NCI-H2029 (cell line): ENCODE data around the gene THRAP3.

Source experiments
- DNase-seq: peaks from one replicate; lab custom pipeline; 2025; lab: John Stamatoyannopoulos, UW

Gene THRAP3

DNA sequence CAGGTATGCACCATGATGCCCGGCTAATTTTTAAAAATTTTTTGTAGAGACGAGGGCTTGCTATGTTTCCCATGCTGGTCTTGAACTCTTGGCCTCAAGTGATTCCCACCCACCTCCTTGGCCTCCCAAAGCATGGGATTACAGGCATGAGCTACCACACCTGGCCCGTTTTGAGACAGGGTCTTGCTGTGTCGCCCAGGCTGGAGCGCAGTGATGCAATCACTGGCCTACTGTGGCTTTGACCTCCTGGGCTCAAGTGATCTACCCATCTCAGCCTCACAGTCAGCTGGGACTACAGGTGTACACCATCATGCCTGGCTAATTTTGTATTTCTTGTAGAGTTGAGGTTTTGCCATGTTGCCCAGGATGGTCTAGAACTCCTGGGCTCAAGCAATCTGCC, 74.4 kb downstream of the THRAP3 start:
- DNase-seq: no peak

DNA sequence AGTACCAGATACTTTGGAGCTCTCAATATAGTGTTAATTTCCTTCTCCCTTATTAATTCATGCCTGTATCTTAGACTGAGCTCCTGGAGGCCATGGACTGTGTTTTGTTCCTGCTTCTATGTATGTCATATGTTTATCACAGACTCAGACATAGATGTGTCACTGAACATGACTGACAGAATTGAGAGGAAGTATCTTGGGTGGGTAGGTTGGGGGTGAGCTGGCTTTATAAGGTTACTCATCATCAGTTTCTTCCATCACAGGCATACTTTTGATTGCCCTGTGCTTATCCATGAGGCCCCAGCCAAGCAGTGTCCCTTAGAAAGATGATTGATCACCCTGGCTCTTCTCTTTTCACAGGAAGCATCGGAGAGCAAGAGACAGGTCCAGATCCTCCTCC, 76.3 kb downstream of the THRAP3 start:
- DNase-seq: no peak

DNA sequence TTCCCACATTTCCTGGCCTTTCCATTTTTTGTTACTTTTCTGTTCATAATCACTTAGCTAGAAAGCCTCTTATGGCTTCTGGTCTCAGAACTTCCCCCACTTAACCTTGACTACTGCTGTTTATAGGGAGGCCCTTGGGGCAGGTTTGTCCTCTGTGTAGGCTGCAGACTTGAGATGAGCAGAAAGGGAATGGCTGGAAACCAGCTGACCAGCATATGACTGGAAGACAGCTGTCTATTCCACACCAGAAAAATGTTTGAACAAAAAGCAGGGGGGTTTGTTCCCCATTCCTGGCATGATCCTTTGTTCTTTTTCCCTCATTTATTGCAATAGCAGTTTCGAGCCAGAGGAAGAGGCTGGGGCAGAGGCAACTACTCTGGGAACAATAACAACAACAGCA, 77.0 kb downstream of the THRAP3 start:
- DNase-seq: no peak

DNA sequence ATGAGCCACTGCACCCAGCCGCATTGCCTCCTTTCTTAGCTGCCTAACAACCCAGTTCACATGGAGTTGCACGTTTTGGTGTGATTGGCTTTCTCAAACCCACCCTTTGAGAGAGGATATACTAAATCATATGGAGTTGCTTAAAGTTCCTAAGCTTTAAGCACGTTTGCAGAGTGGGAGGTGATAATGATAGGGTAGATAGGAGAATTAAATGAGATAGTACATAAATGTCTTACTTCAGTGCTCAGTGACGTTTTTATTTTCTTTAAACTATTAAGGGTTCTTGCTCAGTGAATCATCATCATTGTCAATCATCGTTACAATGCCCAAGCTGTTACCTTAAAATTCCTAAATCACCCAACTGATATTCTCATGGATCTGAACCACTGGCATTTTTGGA, 79.0 kb downstream of the THRAP3 start:
- DNase-seq: no peak

DNA sequence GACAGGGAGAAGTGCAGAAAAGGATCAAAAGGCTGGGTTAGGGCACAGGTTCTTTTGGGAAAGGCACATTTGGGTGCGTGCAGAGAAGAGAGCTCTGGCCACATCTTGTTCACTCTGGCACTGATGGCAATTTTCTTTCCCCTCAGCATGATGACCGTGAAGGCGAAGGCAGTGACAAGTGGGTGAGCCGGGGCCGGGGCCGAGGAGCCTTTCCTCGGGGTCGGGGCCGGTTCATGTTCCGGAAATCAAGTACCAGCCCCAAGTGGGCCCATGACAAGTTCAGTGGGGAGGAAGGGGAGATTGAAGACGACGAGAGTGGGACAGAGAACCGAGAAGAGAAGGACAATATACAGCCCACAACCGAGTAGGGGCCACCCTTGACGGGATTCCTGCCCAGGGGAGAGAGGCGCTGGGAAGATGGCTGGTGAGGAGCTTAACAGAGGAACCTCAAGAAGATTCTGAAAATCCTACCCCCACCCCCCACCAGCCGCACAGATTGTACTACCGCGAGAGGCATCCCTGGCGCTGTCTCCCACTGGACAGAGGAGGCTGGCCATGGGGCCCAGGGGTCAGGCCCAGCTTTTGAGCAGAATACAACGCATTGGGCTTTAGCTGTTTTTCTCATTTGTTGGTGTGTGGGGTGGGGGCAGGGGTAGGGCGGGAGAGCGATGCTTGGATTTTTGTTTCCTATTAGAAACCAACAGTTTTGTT, 79.6 kb downstream of the THRAP3 start:
- DNase-seq: no peak

DNA sequence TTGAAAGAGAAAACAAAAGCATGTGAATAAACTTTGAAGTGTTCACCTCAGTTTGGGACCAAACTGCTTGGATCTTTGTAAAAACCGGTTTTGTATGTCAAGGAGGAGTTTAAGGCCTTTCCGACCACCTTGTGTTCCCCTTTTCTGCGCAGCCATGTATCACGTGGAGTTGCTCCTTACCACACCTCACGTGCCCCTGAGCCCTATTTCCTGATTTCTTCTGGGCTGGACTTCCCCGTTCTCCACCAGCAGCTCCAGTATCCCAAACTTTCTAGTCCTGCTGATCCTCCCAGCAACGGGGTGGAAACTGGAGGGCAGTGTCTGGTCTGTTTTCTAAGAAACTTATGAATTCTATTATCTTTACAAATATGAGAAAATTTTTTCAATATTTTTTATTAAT, 80.3 kb downstream of the THRAP3 start:
- DNase-seq: no peak

DNA sequence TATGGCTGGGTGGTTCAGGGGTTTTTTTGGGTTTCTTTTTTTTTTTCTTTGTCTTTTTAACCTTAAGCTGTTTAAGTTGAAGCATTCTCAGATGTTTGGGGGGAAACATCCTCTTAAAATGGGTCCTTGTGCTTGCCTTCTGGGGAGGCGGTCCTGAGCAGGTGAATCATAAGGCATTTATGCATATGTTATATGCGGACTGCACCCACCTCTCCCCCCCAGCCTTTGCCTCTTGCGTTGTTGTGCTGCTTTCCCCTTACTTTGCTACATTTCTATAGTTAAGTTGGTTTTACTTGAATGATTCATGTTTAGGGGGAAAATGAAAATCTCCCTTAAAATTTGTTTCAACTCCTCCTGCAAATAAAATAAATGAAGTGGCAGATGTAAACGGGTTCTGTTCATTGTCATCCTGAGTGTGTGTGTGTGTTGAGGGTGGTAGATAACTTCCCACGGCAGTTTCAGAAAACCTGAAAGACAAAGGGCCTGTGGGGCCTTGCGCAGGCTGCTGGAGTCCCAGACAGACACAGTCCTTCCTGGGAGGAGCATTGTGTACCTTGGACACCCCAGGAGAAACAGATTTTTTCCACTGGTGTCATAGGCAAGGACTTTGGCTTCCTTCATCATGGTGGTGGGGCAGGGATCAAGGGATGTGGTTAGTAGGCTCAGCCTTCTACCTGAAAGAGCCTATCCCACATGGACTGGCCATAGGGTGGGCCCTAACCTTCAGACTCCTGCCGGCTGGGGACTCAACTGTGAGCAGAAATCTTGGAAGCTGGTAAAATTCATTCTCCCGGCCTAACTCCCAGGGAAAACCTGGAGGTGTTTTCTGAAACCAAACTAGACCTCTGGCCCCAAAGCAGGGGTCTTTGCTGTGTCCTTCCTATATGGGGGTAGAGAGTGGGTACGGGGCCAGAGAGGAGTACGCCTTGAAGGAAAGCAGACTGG, 81.0 kb downstream of the THRAP3 start:
- no peak for DNase-seq

DNA sequence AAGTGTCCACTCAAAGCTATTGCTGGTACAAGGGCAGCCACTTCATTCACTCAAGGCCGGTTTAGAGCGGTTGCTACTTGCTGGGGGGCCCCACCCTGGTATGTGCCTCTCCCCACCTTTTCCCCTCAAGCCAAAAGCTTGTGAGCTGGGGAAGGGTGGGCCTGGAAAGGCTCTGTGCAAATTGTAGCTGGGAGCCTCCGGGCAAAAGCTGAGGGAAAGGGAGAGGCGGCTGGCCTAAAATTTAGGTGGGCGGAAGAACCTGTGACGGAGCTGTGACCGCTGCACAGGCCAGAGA, 81.6 kb downstream of the THRAP3 start:
- DNase-seq: no peak

DNA sequence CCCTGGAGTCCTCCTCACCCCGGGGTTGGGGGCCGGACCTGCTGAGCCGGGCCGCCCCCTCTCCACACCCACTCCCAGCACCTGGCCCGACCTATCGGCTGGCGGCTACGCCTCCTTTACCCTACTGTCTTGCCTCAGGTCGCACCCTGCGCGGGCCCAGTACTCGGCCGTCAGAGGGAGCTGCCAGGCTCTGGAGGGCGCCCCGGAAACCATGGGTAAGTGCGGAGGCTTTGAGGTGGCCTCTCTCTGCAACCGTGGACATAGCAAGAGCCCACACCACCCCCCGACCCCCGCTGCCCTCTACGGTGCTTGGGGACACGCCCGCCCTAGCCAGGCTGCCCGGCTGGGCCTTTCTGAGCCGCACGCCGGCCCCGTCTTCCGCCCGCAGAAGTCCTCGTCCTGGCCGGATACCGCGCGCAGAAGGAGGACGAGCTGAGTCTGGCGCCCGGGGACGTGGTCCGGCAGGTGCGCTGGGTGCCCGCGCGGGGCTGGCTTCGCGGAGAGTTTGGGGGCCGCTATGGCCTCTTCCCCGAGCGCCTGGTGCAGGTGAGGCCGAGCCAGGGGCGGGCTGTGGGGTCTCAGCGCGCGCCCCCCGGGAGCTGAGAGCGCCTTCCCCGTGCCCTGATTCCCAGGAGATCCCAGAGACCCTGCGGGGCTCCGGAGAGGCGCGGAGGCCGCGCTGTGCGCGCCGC, 82.1 kb downstream of the THRAP3 start, which contains the start of gene SH3D21:
SH3D21 (plus strand) TSS at position 159 of the 692 bp plus-strand sequence; CDS start at position 212, 53 bp downstream.
- DNase-seq: no peak

DNA sequence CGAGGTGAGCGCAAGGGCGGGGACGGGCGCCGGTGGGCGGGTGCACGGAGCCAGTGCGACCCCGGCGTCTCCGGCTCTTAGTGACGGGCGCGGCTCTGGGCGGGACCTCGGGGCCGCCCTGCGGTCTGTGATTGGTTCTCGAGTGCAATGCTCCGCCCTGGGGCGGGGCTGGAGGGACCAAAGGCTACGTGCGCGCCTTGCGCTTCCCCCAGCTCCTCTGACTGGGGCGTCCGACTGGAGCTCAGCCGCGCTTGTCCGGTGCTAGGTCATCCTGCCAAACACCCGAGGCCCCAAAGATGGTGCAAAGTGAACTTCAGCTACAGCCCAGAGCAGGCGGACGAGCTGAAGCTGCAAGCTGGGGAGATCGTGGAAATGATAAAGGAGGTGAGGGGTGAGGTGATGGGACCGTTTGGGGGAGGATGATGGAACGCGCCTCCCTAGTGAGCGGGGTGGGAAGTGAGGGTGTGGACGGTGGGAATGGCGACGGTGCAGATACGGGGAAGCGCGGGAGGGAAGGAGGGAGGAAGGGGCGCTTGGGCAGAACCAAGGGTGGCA, 82.7 kb downstream of the THRAP3 start:
- DNase-seq: peak; percentile 81

DNA sequence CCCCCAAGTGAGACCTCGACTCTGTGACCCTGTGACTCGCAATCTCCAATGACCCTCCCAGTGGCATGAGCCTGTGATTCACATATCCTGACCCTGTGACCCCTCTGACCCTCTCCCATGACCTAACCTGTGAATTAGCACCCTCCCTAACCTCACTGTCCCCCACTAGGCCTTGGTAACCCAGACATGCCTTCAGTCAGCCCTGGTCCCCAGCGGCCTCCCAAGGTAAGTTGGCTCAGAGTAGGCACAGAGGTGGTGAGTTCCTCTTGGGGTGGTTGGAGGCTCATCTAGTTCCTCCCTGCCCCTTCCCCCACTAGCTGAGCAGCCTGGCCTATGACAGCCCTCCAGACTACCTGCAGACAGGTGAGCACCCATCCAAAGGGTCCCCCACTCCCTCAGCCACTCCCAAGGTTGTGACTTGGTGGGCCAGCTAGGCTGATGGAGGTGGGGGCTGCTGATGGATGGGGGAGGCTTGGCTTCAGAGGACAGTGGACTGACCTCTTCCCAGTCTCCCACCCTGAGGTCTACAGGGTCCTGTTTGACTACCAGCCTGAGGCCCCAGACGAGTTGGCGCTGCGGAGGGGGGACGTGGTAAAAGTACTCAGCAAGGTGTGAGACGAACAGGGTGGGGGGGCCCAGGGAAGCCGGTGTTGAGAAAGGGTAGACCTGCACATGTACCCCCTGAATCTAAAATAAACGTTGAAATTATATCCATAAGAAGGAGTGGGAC, 83.5 kb downstream of the THRAP3 start:
- no peak for DNase-seq

DNA sequence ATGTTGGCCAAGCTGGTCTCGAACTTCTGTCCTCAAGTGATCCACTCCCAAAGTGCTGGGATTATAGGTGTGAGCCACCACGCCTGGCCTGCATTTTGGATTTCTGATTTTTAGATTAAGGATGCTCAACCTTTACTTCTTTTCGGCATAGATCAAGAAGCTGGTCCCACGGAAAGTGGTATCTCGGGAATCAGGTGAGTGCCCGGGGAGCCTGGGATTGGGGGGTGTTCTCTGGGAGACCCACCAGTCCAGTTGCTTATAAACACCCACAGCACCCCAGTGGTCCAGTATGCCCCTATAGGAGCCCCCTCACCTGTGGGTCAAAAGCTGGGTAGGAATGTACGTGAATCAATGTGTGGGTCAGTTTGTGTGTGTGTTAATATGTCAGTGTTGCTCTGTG, 85.2 kb downstream of the THRAP3 start:
- DNase-seq: no peak

DNA sequence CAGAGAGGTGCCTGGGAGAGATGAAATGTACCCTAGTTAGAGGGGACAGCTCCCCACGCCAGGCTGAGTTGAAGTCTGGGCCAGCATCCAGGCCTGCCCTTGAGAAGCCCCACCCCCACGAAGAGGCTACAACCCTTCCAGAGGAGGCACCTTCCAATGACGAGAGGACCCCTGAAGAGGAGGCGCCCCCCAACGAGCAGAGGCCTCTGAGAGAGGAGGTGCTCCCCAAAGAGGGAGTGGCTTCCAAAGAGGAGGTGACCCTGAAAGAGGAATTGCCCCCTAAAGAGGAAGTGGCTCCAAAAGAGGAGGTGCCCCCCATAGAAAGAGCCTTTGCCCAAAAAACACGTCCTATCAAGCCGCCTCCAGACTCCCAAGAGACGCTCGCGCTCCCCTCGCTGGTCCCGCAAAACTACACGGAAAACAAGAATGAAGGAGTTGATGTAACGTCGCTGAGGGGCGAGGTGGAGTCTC, 96.1 kb downstream of the THRAP3 start:
- no peak for DNase-seq

DNA sequence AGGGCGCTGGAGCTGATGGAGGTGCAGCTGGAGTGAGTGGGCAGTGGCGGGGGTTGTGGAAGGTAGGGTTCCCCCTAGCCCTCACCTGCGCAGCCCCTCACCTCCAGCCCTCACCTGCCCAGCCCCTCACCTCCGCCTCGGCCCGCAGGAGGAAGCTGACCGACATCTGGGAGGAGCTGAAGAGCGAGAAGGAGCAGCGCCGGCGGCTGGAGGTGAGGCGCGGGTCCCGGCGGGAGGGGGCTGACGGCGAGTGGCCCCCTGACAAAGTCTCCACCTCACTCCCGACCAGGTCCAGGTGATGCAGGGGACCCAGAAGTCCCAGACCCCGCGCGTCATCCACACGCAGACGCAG, 96.5 kb downstream of the THRAP3 start:
- no peak for DNase-seq

DNA sequence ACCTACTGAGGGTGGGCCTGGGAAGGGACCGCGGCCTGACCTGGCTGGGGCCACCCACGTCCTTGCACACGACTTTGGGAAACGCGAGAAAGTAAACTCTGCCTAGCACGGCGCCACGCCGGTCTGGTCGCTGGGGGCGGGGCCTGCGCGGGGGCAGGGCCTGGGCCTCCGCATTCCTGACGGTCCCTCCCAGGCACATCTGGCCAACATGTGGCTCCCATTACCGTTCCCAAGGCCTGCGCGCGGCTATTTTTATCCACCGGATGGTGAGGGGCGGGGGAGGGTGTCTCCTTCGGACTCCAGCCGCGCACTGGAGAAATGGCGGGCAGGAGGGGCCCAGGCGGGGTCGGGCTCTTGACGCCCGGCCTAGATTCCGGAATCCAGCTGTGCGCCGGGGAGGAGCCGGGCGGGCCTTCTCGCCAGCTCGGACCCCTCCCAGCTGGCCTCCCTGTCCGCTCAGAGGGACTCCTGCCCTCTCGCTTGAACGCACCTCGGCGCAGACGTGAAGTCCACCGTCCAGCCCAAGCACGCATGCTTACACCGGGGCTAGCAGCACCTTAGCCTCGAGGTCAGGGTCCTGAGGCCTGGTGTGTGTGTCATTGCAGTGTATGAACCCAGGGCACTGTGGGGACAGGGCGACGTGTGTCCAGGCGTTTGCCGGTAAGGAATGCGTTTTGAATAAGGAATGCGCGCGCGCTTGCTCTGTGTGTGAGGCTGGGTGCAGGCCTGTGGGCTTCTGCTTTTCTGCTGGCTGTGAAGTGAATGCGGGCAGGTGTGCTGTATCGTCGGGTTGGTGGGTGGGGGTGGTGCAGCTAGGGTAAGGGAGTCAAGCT, 97.1 kb downstream of the THRAP3 start:
- DNase-seq: no peak

DNA sequence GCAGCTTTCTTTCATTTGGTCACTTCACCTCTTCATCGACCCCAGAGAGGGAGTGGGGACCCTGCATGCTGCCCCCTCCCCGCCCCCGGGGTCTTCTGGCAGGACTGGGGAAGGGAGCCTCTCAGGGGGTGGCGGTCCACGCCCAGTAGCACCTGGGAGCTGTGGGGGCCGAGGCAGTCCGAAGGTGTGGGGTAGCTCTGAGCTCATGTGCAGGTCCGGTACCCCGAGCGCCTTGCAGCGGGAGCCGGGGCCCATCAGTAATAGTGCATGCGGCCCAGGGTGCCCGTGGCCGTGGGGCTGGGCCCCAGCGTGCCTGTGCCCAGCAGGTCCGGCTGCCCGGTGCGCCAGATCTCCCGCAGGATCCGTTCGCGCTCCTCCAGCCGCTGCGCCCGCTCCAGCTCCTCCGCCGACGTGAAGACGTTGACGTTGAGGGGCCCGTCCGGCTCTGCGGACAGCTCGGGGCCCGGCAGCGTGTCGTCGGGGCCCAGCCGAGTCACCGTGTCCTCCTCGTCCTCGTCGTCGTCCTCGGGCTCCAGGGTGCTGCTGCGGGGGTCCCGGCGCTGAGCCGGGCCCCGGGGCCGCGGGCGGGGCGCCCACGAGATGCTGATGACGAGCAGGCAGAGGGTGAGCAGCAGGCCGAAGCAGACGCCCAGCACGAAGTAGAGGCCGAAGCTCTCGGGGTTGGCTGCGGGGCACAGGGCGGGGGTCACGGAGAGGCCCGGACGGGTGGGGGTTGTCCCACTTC, 98.0 kb downstream of the THRAP3 start:
- no peak for DNase-seq

DNA sequence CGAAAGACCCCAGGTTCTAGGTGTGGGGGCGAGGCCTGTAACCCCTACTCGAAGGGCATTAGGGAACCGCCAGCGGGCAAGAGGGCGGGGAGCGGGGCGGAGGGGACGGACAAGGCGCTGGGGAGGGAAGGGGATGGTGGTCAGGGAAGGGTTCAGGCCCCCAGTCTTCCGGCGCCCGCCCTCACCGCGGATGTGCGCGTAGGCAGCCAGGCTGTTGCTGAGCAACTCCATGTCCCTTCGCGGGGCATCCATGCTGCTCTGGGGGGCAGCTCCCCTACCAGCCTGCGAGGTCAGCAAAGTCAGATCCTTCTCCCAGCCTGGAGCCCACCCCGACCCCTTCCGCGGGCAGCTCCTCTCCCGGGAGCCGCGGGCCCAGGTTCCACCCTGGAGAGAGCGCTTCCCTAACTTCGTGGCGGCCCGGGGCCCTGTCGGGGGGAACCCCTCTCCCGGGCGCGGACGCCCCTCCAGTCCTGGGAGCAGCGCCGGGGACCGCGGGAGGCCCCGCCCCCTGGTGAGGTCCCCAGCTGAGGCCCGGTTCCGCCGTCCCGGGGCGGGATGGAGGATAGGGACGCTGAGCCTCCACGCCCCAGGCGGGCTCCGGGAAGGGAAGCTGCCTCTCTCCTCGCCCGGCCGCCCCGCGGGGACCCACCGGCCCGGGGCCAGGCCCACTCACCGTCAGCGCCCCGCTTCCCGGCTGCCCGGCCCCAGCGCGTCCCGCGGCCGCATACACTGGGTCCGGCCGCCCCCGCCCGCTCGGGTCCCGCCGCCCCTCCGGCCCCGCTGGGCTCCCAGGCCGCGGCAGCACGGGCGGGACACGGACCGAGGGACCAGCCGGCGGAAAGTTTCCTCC, 98.8 kb downstream of the THRAP3 start:
- DNase-seq: no peak

DNA sequence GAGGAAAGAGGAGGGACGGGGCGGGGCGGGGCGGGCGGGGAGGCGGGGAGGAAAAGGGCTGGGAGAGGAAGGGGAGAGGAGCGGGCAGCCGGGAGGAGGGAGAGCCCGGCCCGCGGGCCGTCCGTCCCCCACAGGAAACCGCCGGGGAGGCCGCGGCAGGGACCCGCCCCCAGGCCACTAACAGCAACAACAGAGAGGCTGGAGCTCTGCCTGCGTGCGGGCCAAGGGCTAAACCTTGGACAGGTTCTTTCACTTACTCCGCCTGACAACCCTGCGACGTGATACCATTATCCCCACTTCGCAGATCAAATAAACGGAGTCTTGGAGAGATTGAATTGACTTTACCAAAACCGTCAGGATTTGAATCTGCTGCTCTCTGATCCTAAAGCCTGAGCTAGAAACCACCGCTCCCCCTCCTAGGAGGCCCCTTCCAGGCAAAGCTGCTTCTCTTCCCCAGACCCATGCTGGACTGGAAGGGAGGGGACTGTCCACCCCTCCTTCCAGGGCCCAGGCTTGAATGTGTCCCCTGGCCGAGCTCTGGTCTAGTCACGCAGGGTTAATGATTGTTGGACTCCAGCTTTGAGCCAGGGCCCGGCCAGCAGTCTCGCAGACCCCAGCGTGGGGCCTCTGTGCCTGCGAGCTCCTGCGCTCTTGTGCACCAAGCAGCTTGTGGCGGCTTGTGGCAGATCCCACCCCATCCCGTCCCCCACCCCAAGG, 99.6 kb downstream of the THRAP3 start, which contains the start of gene EVA1B:
EVA1B (minus strand) TSS at position 10 of the 717 bp plus-strand sequence. CDS start 608 bp downstream, outside the sequence.
- DNase-seq: peak; percentile 9
